SKM-1 (cell line): ENCODE data around the gene DDX54.

Source experiments
- DNase-seq: peaks from one replicate; lab custom pipeline; 2025; ENCODE audit not compliant: unreplicated experiment; lab: John Stamatoyannopoulos, UW

DDX54 gene

GRCh38 chr12:113164014-113164413, 21.3 kb downstream of the DDX54 start:
- DNase-seq = no peak

GRCh38 chr12:113163030-113163360, 22.3 kb downstream of the DDX54 start:
- no peak for DNase-seq

DNA sequence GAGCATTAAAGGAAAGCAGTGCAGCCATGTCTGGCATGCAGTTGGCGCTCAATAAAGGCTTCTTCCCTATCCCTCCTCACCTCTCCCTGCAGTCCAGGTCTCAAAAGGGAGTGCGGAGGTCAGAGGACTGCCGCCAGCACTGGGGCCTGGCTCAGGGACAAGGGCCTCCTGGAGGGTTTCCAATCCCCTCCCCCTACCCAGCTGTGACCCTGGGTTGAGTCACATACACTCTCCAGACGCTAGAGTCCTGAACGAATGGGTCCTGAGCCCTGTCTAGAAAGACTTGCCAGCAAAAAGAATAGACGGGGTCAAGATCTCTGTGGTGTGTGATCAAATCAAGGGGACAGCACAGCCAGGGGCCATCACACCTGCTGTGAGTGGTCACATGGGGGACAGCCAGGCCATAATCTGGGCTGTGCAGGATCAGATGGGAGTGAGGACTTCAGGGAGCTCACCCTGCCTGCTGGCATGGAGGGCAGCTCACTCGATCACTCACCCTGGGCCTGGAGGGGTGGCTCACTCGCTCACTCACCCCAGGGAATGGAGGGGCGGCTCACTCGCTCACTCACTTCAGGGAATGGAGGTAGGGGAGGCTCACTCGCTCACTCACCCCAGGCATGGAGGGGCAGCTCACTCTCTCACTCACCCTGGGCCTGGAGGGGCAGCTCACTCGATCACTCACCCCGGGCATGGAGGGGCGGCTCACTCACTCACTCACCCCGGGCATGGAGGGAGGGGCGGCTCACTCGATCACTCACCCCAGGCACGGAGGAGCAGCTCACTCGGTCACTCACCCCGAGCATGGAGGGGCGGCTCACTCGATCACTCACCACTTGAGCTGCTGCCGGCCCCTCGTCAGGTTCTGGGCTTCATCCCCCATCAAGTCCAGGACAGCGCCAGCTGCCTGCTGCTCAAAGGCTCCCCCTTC, 22.9 kb downstream of the DDX54 start:
- DNase-seq = no peak

- DNase-seq = no peak
These were observed 23.8 kb downstream of the DDX54 start for GRCh38 chr12:113161415-113162016.

- no peak for DNase-seq
These were observed 25.3 kb downstream of the DDX54 start for GRCh38 chr12:113159937-113160336.

DNA sequence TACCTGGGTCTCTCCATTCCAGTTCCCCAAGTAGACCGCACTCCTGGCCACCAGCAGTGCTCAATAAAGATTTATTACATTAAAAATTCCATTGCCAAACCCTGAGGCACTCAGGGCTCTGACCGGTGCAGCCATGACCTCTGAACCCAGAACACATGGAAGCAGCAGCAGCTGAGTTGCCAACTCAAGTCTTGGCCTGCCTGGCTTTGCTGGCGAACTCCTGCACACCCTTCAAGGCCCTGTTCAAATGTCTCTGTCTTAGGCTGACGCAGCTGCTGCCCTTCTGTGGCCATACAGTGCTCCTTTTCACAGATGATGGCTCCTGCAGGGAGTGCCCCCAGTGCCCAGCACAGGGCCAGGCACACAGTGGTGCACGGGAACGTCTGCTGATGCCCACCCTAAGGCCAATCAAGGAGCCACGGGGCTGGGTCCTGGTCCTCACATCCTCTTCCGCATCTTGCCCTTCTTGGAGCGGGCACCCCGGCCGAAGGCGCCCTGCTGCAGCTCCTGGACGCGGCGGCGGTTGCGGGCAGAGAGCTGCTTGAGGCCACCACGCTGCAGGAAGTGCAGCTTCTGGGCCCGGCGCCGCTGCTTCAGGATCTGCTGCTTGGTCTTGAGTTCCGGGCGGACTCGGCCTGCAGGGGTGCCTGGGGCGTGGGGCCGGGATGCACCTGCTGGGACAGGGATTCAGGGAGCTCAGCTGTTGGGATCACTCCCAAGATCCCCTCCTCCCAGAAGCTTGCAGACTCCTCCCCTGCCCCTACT, 26.7 kb downstream of the DDX54 start:
- DNase-seq = no peak

GRCh38 chr12:113157218-113157859, 27.9 kb downstream of the DDX54 start:
- DNase-seq = no peak

DNA sequence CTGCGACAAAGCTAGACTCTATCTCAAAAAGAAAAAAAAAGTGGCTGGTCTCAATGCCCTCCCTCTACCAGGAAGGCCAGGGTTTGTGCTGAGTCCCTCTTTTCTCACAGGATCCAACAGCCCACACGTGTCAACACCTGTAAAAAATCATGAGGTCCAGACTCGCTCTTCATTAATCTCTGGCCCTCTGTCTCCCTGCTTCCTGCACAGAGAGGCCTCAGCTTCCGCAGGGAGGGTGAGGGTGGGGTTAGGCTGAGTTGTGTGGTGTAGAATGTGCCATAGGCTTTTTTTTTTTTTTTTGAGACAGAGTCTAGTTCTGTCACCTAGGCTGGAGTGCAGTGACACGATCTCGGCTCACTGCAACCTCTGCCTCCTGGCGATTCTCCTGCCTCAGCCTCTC, 29.6 kb downstream of the DDX54 start:
- DNase-seq = no peak

- DNase-seq = no peak
These were observed 30.2 kb downstream of the DDX54 start for GRCh38 chr12:113155060-113155459.

DNA sequence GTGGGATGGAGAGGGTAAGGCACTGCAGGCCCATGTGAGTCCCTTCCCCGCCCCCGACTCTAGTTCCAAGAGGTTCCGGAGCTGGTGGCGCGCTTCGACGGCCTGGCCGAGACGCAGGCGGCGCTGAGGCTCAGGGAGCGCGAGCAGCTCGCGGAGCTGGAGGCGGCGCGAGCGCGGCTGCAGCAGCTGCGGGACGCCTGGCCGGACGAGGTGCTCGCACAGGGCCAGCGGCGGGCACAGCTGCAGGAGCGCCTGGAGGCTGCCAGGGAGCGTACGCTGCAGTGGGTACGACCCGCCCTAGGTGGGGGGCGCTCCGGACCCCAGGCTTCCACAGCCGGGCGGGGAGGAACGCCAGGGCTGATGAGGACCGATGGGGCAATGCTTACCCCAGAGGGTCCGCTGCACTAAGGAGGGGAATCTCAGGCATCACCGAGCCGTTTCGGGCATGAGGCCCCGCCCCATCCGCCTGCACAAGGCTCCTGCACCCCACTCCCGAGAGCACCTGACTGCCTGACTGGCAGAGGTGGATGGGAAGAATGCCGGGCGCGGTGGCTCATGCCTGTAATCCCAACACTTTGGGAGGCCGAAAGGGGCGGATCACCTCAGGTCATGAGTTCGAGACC, 30.8 kb downstream of the DDX54 start:
- DNase-seq = no peak

DNA sequence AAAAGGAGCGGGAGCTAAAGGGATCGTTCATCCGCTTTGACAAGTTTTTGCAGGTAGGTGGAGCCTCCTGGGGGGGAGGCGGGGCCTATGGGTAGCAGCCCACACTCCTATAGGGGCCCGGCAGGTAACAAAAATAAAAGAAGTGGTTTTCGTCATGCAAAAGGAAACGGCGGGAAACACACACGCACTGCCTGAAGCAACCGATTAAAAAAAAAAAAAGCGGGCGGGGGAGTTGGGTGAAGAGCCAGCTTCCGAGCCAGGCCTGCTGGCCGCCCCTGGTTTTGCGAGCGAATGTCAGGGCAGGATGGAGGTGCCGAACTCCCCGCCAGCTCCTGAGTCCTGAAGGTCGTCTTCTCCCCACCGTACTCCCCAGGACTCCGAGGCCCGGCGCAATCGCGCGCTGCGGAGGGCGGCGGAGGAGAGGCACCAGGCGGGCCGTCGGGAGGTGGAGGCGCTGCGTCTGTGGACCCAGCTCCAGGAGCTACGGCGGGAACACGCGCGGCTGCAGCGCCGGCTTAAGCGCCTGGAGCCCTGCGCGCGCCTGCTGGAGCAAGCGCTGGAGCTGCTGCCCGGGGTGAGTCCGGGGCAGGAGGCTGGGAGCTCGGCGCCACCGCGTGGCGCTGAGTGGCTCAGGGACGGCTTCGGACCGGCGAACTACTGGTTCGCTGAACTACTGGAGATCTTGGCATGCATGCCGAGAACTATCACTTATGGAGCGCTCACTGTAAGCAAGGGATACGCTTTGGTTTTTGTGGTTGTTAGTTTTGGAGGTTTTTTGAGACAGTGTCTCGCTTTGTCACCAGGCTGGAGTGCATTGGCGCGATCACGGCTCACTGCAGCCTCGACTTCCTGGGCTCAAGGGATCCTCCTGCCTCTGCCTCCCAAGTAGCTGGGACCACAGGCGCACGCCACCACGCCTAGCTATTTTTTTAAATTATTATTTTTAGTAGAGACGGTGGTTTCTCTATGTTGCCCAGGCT, 32.2 kb downstream of the DDX54 start:
- no peak for DNase-seq

DNA sequence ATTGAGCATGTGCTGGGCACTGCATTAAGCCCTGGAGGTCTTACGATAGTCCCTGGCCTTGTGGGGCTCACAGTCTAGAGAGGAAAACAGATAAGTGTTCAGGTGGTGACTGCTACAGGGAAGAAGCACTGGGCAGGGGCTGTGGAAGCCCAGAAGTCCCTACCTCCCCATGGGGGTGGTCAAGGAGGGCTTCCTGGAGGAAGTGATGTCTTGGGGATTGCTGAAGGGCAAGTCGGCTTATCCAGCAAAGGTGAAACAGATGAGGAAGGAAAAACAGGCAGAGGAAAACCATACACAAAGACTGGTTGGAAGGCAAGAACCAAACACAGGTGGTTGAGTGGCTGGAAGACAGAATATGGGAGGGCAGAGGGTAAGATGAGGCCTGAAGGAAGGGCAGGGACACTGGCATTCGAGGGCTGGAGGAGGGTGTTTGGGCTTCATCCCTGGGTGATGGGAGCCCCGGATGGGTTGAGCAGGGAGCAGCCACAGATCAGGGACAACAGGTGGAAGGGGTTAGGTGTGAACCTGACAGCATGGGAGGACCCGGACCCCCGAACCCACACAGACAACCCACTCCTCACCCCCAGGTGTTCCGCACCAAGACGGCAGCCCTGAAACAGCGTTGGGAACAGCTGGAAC, 33.0 kb downstream of the DDX54 start:
- DNase-seq = no peak

DNA sequence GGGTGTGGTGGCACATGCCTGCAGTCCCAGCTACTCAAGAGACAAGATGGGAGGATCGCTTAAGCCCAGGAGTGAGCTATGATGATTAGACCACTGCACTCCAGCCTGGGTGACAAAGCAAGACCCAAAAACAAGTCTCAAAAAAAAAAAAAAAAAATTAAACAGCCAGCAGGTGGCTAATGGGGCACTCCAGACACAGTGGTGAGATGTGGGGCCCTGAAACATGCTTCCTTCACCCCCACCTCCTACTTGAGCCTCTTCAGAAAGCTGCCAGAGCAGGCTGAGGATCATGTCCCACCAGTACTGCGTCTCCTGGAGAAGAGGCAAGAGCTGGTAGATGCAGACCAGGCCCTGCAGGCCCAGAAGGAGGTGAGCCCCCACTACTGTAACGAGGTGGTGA, 33.6 kb downstream of the DDX54 start:
- DNase-seq = no peak

DNA sequence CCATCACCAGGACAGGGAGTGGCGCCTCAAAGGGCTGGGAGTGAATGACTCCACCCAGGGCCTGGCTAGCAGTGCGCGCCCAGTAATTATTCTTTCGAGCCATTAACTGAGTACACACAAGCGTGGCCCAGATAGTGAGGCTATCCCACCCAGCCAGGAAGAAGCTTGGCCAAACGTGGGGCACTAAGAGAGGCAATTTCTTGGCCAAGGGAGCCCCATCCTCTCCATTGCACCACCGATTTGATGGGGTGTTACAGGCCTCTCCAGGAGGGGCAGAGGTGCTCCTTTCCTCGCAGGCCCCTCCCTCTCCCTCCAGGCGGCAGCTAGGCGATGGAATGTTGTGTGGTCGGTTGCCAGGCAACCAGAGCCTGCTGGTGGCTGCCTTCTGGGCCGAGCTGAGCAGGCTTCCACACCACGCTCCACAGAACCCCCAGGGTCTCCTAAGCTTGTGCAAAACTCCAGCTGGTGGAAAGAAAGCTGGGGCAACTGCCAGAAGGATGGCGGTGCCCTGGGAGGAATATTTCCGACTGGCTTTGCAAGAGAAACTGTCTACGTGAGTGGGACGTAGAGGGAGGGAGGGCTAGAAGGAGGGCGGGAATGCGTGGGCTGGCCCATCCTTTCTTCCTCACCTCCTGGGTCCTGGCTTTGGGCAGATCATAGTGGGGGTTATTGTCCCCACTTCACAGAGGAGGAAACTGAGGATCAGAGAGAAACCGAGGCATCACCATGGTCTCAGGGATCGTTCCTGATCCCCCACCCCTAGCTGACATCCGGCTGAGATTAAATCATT, 35.7 kb downstream of the DDX54 start, which contains the start of gene CFAP73:
Gene CFAP73 (plus strand): TSS at position 364 of the 790 bp plus-strand sequence. CDS start 134 bp downstream, at position 498.
- no peak for DNase-seq

DNA sequence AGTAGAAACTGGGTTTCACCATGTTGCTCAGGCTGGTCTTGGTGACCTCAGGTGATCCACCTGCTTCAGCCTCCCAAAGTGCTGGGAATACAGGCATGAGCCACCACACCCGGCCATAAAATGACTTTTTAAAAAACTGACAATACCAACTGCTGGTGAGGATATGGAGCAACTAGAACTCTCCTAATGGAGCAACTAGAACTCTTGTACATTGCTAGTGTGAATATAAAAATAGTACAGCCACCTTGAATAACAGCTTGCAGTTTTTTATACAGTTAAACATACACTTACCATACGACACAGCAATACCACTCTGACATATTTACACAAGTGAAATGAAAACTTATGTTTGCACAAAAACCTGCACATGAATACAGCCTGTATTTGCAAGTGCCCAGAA, 38.3 kb downstream of the DDX54 start:
- no peak for DNase-seq

GRCh38 chr12:113145720-113146551, 39.3 kb downstream of the DDX54 start:
- DNase-seq = no peak

GRCh38 chr12:113144806-113145205, 40.5 kb downstream of the DDX54 start:
- no peak for DNase-seq
